H54 (cell line): ENCODE measurements around the gene NPPB.

Experiments
- DNase-seq: peaks from one replicate; pipeline ENCODE4 v3.0.0; 2011; ENCODE audit warnings: low spot score, mixed read lengths; ENCODE audit not compliant: insufficient read length
- FAIRE-seq: peaks from 3 replicates; lab custom pipeline; 2011; peaks lifted over from hg19 to GRCh38; lab: Jason Lieb, UNC
- POLR2A ChIP-seq: IDR thresholded peaks from 2 replicates; pipeline ENCODE4 v1.6.1; 2011; ENCODE audit warnings: low read depth, mild to moderate bottlenecking, low read length

NPPB gene

DNA sequence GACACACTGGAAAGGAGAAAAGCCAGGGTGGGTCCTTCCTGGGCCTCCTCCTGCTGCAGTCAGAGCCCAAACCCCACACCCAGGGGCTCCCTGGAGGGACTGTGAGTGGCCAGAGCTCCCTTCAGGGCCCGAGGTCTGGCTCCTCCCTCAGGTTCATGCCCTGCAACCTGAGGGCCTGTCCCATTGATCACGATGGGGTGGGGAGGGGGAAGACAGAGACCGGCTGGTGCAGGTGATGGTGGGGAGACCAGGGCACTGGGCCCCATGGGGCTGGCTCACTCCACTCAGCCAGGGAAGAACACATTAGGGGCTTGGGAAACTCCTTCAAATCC is 30.1 kb upstream of the NPPB start:
- DNase-seq: no peak
- no peak for TF ChIP-seq POLR2A
- no peak for FAIRE-seq

GRCh38 chr1:11888206-11888876 is 29.6 kb upstream of the NPPB start:
- TF ChIP-seq POLR2A: no peak
- DNase-seq: no peak
- FAIRE-seq: no peak

- TF ChIP-seq POLR2A: no peak
- no peak for FAIRE-seq
- DNase-seq: no peak
Measured at GRCh38 chr1:11887666-11888007, 28.9 kb upstream of the NPPB start.

GRCh38 chr1:11886986-11887665 is 28.4 kb upstream of the NPPB start:
- no peak for TF ChIP-seq POLR2A
- DNase-seq (no peak), FAIRE-seq (no peak)

GRCh38 chr1:11885916-11886315 is 27.2 kb upstream of the NPPB start:
- DNase-seq (no peak), FAIRE-seq (no peak)
- no peak for TF ChIP-seq POLR2A

GRCh38 chr1:11882814-11883538 is 24.2 kb upstream of the NPPB start:
- no peak for FAIRE-seq
- TF ChIP-seq POLR2A: no peak
- DNase-seq: no peak

- DNase-seq: no peak
- no peak for FAIRE-seq
- no peak for TF ChIP-seq POLR2A
Measured at GRCh38 chr1:11881749-11882441, 23.1 kb upstream of the NPPB start.

DNA sequence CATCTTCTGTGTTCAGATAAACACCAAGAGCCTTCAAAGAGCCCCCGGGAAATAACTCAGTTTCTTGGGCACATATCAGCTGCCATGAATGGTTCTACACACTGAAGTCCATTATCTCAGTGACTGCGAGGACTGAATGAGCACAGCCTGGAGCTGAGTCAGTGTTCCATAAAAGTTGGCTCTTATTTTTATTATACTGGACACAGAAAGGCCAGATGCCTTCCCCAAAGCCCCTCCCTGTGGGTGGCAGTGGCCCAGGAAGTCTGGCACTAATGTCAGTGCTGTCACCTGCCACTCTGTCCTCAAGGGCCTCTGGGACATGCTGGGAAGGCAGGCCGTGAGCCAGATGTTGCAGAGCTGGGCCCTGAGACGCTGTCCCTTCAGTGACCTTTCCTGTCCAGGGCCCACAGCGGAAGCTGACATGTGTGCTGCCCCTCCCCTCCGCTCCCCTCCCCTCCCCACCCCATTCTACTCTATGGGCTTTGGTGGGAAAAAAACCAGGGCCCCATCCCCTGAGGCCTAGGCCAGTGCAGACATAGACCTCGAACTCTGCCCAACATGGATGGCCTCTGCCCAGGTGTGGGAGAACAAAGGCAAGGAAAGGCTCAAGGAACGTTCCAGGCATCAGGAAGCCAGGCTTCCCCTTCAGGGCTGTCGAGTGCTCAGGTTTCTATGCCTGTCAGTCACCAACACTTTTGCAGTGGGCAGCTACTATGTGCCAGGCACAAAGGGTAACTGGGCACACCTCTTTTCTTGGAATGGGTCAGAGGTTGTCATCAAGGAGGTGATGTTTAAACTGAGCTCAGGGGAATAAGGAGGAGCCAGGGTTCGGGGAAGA is 22.4 kb upstream of the NPPB start:
- no peak for FAIRE-seq
- no peak for TF ChIP-seq POLR2A
- DNase-seq: no peak

DNA sequence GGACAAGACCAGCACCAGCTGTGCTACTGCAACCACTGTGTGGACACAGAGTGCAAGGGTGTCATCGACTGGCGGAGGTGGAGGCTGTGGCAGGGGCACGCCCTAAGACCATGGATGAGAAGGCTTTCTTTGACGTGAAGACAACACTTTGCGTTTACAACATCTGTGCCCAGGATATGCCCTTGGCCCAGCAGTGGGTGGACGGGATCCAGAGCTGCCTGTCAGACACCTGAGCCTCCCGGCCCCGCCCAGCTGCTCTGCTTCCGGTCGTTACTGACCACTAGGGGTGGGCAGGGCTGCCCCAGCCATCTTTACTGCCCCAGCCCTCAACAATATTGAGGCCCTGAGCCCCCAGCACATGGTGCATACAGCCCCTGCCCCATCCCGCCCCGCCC is 21.4 kb upstream of the NPPB start:
- DNase-seq (no peak), FAIRE-seq (no peak)
- TF ChIP-seq POLR2A: no peak

DNA sequence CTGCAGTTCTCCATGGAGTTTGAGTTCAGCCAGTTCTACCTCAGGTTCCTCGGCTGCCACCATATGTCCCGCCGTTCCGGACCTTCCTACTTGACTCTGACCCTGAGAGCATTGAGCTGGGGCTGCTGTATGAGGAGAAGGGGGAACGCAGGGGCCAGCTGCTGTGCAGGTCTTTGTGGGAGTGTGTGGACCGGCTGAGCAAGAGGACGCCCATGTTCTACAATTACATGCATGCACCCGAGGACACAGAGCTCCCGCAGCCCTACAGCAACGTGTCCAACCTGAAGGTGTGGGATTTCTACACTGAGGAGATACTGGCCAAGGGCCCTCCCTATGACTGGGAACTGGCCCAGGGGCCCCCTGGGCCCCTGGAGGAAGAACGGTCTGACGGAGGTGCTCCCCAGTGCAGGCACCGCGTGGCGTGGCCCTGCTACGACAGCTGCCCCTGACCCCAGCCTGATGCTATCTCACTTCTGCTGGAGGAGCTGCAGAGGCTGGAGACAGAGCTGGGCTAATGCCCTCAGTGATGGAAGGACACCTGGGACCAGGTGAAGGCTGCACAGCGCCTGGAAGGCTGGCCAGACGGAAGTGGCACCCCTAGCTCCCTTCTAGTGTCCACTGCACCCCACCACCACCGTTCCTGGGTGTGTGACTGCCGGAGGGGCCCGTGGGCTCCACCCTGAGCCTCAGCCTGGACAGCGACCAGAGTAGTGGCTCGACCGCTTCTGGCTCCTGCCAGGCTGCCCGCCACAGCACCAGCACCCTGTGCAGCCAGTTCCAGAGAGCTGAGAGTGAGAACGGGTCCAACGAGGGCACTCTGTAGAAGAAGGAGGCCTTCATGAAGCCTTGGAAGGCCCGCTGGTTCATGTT is 20.8 kb upstream of the NPPB start:
- FAIRE-seq (no peak), DNase-seq (no peak)
- TF ChIP-seq POLR2A: no peak

DNA sequence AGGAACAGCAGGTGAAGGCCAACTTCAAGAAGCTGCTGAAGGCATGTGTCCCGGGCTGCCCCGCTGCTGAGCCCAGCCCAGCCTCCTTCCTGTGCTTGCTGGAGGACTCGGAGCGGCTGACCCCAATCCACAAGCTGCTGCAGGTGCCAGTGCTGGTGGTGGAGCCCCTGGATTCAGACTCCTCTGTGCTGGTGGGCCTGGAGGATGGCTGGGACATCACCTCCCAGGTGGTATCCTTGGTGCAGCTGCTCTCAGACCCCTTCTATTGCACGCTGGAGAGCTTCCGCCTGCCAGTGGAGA is 20.1 kb upstream of the NPPB start:
- TF ChIP-seq POLR2A: no peak
- DNase-seq (no peak), FAIRE-seq (no peak)

DNA sequence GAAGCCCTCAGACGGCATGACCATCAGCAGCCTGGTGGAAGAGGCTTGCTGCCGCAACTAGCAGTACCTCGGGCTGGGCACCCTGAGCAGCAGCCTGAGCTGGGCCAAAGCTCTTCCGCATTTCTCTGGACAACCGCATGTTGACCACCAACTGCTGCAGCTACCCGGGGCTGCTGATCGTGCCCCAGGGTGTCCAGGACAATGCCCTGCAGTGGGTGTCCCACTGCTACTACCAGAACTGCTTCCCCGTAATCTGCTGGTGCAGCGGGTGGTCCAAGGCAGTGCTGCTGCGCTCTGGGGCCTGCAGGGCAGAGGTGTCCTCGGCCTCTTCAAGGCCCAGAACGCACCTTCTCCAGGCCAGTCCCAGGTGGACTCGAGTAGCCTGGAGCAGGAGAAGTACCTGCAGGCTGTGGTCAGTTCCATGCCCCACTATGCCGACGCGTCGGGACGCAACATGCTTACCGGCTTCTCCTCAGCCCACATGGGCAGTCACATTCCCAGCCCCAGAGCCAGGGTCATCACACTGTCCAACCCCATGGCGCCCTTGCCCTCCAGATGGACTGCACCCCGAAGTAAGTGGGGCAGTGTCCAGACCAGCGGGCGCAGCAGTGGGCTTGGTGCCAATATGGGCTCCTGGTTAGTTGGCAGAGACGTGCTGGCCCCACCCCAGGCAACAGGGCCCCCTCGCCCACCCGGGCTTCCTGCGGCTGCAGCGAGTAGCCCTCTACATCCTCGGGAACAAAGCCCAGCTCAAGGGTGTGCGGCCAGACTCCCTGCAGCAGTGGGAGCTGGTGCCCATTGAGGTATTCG is 19.5 kb upstream of the NPPB start:
- FAIRE-seq: no peak
- no peak for TF ChIP-seq POLR2A
- DNase-seq: no peak

- DNase-seq: no peak
- no peak for FAIRE-seq
- no peak for TF ChIP-seq POLR2A
Measured at GRCh38 chr1:11877074-11877473, 18.3 kb upstream of the NPPB start.
